DMS 273 treated with DMSO at 0.1 percent for 48 hours (cell line): Measurements from ENCODE around the gene ZBTB16.

Experiments used
- DNase-seq: peaks from one replicate; lab custom pipeline; 2025; lab: John Stamatoyannopoulos, UW

Gene ZBTB16

DNA sequence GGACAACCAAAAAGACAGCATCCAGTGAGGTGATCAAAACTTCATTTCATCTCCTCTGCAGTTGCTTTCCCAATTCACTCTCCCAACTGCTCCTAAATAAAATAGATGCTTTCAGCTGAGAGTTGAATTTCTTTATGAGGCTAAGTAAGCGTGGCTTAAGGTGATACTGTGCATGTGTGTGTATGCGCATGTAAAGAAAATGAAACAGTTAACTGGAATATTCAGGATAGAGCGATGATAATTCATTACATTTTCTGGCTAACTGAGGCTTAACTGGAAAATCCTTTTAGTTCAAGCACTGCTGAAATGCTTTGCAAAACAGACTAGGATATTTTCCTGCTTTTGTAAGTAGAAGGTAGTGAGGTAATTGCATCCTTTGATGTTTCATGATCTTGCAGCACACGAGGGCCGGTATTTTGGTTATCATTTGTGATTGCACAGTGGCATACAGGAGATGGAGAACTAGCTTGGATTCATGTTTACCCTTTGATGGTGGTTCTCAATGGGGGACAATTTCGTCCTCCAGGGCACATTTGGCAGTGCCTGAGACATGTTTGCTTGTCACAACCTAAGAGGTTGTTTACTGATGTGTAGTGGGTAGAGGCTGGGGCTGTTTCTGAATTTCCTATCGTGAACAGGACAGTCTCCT lies 71.2 kb downstream of the ZBTB16 start:
- no peak for DNase-seq

- DNase-seq, result no peak
Observed at GRCh38 chr11:114131461-114131864, 72.0 kb downstream of the ZBTB16 start.

GRCh38 chr11:114132417-114132816 lies 72.9 kb downstream of the ZBTB16 start:
- DNase-seq, result no peak

DNA sequence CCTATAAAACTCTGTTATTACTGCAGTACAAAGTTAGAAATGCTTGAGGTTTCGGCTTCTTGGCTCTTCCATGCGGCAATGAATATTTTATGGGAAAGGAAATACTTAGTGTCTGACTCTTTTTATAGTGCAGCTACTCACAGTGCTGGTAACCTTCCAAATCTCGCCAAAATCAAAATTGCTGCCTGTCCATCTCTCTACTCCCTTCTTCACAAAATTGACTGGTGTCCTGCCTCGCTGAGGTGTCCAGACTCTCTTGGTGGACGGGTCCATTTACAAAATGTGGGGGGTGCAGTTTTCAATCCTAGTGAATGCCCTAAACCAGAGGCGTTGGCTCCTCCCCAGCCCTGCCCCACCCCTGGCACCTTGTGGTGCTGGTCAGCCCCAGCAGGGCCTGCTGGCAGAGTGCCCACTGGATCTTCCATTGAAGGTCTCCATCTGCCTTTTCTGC lies 73.5 kb downstream of the ZBTB16 start:
- DNase-seq, result no peak

GRCh38 chr11:114133548-114134329 lies 74.2 kb downstream of the ZBTB16 start:
- DNase-seq, result no peak

- no peak for DNase-seq
Observed at GRCh38 chr11:114134870-114135269, 75.4 kb downstream of the ZBTB16 start.

GRCh38 chr11:114135737-114136151 lies 76.2 kb downstream of the ZBTB16 start:
- DNase-seq, result no peak

- no peak for DNase-seq
Observed at GRCh38 chr11:114136686-114137640, 77.5 kb downstream of the ZBTB16 start.

DNA sequence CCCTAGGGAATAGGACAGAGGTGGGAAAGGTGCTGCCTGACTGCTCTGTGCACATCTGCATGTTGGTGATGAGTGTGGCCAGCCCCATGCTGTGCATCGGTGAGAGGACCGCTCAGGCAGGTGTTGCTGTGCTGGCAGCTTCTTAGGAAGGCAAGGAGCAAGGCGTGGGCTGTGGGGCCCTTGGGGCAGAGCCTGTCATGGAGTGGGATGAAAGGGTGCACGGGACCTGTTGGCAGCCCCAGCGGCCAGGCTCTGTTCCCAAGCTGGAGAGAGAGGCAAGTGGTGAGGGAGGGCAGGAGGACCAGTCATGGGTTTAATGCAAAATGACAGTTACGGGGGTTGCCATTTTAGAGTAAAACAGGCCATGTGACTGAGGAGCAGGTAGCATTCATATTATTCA lies 78.3 kb downstream of the ZBTB16 start:
- DNase-seq, result no peak

- DNase-seq, result no peak
Observed at GRCh38 chr11:114138411-114138810, 78.9 kb downstream of the ZBTB16 start.

- DNase-seq, result no peak
Observed at GRCh38 chr11:114140826-114141225, 81.3 kb downstream of the ZBTB16 start.

DNA sequence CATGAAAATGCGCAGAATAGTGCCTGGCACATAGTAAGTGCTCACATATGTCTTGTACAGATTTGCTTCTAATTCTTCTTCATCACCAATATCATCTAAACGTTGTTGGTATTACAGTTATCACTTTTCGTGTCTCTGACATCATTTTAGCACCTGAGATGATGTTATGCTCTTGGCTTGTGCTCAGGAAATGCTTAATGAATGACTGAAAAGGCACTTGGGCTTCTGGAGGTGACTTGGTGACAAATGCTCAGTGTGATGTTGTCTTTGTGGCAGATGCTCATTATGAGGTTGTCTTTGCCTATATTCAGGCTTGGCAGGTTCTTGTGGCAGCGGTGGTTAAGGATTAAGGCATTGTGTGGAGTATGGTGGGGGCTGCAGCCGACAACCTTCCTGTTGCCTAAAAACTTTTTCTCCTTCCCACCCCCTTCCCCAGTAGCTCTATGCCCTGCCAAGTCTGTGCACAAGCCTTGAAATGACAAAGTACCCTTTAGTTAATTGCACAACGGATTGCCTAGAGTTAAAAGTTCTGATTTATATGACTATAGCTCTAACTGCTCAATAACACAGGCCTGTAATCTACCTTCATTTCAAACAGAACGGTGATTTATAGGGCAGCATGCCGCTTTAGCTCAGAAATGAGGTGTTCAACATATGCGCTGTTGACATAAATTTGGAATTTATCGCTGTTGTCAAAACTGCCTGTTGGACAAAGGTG lies 82.5 kb downstream of the ZBTB16 start:
- no peak for DNase-seq

- DNase-seq, result no peak
Observed at GRCh38 chr11:114142707-114143106, 83.2 kb downstream of the ZBTB16 start.

- DNase-seq, result no peak
Observed at GRCh38 chr11:114145166-114145775, 85.8 kb downstream of the ZBTB16 start.

DNA sequence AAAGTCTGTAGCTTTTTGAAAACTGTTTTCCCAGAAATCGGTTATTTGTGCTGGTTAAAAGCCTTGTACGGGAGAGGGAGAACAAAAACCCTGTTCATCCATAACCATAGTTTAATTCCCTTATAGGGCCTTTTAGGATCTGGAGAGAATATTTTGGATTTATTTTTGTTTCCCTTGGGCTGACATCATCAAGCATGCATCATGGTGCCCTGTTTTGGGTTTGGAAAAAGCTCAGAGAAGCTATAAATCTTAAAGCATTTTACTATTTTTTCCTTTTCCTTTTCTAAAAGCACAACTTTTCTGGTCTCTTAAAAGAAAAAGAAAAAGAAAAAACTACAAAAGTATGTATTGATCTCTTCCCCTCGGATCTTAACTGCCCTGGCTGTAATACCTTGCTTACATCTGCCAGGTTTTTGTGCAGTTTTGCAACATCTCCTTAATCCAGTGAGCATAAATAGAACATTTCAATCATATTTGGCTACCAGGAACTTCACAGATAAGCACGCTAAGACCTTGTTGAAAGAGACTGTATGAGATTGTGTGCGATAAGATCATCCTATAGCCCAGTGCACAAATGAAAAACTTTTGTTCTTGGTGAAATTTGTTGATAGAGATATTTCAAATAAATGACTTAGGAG lies 88.0 kb downstream of the ZBTB16 start:
- DNase-seq, result no peak

DNA sequence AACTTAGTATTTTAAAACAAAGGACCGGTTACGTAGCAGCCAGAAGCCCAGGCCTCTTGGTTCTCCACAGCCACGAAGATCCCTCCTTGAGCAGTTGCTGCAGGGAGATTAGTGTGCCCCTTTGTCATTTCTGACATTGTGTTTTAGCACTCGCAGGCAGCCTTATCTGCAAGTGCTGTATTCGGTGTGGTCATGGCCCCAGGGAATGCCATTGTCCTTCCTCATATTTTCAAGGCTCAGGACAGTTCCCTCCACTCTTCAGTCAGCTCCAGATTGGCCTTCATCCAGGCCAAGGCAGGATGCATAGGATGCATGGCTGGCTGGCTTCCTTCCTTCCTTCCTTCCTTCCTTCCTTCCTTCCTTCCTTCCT lies 88.5 kb downstream of the ZBTB16 start:
- no peak for DNase-seq

DNA sequence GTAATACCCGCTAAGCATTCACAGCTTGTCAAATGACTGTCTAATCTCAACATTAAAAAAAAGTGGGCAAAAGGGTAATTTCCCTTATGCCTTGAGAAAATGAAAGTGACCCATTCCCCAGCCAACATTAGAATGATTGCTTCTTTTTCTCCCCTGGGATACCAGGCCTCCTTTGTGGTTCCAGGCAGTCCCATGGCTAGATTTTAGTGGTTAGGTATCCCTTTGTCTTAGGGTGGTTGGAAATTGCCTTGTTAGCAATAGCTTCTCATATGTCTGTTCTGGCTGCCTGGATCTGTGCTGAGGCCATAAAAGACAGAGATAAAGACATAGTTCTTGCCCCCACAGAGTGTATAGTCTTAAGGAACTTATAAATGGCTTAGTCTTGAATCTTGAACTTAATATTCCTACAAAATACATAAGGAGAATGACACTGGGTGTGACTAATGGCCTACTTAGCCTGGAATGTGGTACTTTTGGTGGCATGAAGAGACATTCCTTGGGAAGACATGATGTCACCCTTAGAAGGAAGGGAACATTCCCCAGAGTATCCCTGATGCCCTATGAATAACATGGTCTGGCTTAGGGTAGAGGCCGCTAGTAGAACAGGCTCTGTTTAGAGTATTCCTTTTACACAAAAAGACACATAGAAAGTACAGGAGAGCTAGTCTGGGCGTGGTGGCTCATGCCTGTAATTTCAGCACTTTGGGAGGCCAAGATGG lies 90.3 kb downstream of the ZBTB16 start:
- no peak for DNase-seq

DNA sequence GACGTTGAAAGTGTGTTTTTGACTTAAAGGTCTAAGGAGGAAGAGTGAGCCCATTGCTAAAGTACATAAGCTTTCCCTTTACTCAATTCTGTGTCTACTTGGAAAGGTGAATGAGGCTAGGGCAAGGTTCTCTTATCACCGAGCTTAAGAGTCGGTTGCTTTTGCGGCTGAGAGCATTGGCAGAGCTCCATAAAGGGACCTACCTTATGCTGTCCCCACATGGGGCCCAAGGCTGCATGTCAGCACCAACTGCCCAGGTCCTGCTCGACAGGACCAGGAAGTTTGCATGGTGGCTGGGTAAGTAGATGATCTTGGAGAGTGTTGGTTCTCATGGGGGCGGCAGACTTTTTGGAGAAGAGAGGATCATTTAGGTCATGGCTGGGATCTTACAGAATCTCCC lies 91.2 kb downstream of the ZBTB16 start:
- DNase-seq, result no peak

- no peak for DNase-seq
Observed at GRCh38 chr11:114151631-114152030, 92.1 kb downstream of the ZBTB16 start.

- no peak for DNase-seq
Observed at GRCh38 chr11:114152162-114152561, 92.7 kb downstream of the ZBTB16 start.
